Parathyroid adenoma (tissue), 2 donors: ENCODE measurements around the gene FAM240A.

Experiments used
- H2AFZ ChIP-seq: fragments of 300-600 bp; sonication (generic); one replicate; pipeline ENCODE4 v1.7.0; 2017; ENCODE audit warnings: antibody characterized with exemption, mild to moderate bottlenecking
- H3K27ac ChIP-seq: fragments of 300-600 bp; sonication (generic); one replicate; pipeline ENCODE4 v1.7.0; 2017
- H3K27me3 ChIP-seq: fragments of 300-600 bp; sonication (generic); one replicate; pipeline ENCODE4 v1.7.0; 2017; ENCODE audit warnings: low read length; ENCODE audit not compliant: control insufficient read depth, insufficient read depth
- H3K36me3 ChIP-seq: fragments of 300-600 bp; sonication (generic); one replicate; pipeline ENCODE4 v1.7.0; 2017; ENCODE audit warnings: low read length; ENCODE audit not compliant: control insufficient read depth, insufficient read depth
- H3K4me1 ChIP-seq: fragments of 300-600 bp; sonication (generic); one replicate; pipeline ENCODE4 v1.7.0; 2017; ENCODE audit warnings: control low read depth
- H3K4me2 ChIP-seq: fragments of 300-600 bp; sonication (generic); one replicate; pipeline ENCODE4 v1.7.0; 2017; ENCODE audit warnings: low read length
- H3K4me3 ChIP-seq: fragments of 300-600 bp; sonication (generic); one replicate; pipeline ENCODE4 v1.7.0; 2017; ENCODE audit warnings: low read depth, low read length
- H3K79me2 ChIP-seq: fragments of 300-600 bp; sonication (generic); one replicate; pipeline ENCODE4 v1.7.0; 2017; ENCODE audit warnings: control low read depth
- H3K9ac ChIP-seq: fragments of 300-600 bp; sonication (generic); one replicate; pipeline ENCODE4 v1.7.0; 2017; ENCODE audit warnings: mild to moderate bottlenecking
- H3K9me3 ChIP-seq: fragments of 300-600 bp; sonication (generic); one replicate; pipeline ENCODE4 v1.7.0; 2017; ENCODE audit warnings: low read length; ENCODE audit not compliant: control insufficient read depth
- TF ChIP-seq, protein P1 (sequence below): fragments of 300-600 bp; sonication (generic); IDR thresholded peaks from one replicate; pipeline ENCODE4 v1.7.0; 2017; ENCODE audit warnings: antibody characterized with exemption, mild to moderate bottlenecking
- donor health status: primary hyperparathyroidism.

Gene FAM240A

DNA sequence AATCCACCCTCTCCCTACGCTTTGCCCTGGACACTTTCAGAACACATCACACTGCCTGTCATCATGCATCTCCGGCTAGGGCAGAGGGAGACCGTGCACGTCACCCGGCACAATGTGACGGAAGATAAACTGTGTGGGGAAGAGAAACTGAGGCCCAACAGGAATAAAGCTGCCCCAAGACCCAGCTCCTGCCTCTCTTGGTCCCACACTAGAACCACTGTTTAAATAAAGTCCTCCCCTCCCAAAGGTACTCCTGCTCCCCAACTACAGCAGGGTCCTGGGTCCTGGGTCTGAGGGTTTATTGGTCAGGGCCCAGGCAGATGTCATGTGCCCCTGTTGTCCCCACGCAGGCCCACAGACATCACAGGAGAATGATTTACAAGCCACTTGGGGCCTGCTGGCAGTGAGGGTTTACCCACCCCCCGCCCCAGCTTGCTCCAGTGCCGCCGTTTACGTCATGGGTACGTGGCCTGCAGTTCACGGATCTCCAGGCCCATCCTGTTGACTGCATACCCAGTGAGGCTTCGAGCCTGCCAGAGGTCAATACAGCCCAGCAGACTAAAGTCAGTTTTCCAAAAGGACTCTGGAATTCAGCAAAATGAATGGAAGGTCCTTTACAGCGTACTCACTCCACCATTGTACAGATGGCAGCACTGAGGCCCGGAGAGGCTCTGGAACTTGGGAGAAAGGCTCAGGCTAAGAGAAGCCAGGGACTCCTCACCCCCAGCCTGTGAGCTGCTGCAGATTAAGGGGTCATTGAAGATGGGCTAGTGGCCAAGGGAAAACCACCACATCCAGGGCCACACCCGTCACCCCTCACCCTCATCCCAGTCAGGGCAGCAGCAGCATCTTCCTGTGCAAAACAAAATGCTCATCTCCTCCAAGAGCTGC, 57.9 kb downstream of the FAM240A start:
- Histone ChIP-seq H3K36me3 (no peaks in the 10 kb centered on the region), H3K4me2 (no peak overlapping the region), H3K27ac (no peak overlapping the region), H3K9ac (no peak overlapping the region), H3K4me3 (no peak overlapping the region), H3K79me2 (no peaks in the 10 kb centered on the region), H3K4me1 (peaks cover 5% of the 10 kb centered on the region), H3K9me3 (no peaks in the 10 kb centered on the region), H3K27me3 (no peaks in the 10 kb centered on the region), H2AFZ (no peak overlapping the region)
- TF ChIP-seq, protein P1, sequence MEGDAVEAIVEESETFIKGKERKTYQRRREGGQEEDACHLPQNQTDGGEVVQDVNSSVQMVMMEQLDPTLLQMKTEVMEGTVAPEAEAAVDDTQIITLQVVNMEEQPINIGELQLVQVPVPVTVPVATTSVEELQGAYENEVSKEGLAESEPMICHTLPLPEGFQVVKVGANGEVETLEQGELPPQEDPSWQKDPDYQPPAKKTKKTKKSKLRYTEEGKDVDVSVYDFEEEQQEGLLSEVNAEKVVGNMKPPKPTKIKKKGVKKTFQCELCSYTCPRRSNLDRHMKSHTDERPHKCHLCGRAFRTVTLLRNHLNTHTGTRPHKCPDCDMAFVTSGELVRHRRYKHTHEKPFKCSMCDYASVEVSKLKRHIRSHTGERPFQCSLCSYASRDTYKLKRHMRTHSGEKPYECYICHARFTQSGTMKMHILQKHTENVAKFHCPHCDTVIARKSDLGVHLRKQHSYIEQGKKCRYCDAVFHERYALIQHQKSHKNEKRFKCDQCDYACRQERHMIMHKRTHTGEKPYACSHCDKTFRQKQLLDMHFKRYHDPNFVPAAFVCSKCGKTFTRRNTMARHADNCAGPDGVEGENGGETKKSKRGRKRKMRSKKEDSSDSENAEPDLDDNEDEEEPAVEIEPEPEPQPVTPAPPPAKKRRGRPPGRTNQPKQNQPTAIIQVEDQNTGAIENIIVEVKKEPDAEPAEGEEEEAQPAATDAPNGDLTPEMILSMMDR, result no peak

DNA sequence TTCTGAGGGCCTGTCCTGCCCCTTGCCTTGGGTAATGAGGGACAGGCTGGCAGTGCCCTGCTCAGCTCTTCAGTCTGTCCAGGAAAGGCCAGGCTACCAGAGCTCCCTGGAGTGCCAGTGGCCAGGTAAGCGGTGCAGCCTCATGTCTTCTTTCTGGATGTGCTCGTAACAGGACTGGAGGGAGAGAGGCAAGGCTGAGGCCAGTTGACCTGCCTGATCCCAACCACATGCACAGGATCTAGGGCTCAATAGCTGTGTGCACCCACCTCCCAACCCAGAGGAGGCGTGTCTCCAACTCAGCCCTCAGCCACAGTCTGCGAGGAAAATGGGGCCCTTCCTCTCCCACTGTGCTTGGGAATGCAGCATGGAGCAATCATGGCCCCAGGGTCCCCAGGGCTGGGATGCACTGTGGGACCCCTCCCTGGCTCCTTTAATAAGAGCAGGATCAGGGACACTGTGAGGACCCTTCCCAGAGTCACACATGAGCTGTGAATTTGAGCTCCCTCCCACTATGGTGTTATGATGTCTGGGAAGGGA, 58.6 kb downstream of the FAM240A start:
- H3K27ac ChIP-seq, result no peak overlapping the region
- H3K36me3 ChIP-seq, result no peaks in the 10 kb centered on the region
- no peak overlapping the region for H3K9ac ChIP-seq
- H3K27me3 ChIP-seq, result no peaks in the 10 kb centered on the region
- no peaks in the 10 kb centered on the region for H3K4me1 ChIP-seq
- no peak overlapping the region for H2AFZ ChIP-seq
- no peaks in the 10 kb centered on the region for H3K9me3 ChIP-seq
- H3K4me2 ChIP-seq, result no peak overlapping the region
- no peak overlapping the region for H3K4me3 ChIP-seq
- no peaks in the 10 kb centered on the region for H3K79me2 ChIP-seq
- TF ChIP-seq, protein P1, result no peak

DNA sequence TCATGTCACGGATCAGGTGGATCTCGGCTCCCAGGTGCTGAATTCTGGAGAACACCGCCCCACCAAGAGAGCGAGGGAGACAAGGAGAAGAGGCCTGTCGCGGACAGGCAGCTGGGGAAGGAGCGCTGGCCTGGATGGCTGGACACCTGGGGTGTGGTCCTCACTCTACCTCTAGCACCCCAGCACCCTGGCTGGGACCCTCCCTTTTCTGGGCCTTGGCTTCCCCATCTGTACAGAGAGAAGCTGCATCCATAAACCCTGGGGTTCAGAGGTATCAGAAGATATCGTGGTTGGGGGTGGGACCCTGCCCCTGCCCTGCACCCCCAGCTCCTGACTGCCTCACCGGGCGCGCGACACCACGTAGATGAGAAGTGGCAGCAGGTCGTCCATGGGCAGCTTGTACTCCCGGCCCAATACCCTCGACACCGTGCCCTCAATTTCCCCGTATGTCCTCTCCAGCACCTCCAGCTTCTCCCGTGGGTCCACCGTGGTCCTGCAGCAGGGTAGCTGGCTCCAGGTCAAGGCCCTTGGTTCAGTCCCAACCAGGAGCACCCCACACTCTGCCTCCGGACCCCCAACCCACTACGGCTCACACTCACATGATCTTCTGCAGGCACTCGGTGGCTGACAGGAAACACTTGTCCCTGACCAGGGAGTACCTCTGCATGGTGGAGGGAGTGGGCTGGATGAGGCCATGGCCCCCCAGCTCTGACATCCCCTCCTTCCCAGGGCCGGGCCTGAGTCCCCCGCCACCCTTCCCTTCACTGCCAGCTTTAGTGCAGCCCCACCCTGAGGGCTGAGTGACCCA, 59.4 kb downstream of the FAM240A start:
- H3K4me1 ChIP-seq, result no peaks in the 10 kb centered on the region
- H2AFZ ChIP-seq, result no peak overlapping the region
- no peaks in the 10 kb centered on the region for H3K79me2 ChIP-seq
- no peak overlapping the region for H3K4me3 ChIP-seq
- no peak overlapping the region for H3K9ac ChIP-seq
- no peak overlapping the region for H3K4me2 ChIP-seq
- TF ChIP-seq, protein P1, result no peak
- H3K27ac ChIP-seq, result no peak overlapping the region
- H3K9me3 ChIP-seq, result no peaks in the 10 kb centered on the region
- no peaks in the 10 kb centered on the region for H3K27me3 ChIP-seq
- no peaks in the 10 kb centered on the region for H3K36me3 ChIP-seq

DNA sequence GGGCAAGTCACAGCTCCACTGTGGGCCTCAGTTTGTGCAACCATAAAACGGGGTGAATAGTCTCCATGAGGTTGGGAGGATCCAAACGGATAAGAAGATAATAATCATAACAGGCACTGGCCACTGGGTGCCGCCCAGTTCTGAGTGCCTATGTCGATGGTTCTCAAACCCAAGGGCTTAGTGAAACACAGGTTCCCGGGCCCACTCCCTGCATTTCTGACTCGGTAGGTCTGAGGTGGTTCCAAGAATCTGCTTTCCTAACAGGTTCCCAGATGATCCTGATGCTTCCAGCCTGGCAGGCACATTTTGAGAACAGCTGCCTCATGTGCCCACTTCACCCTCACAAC, 60.0 kb downstream of the FAM240A start:
- no peak overlapping the region for H3K27ac ChIP-seq
- H3K36me3 ChIP-seq, result no peaks in the 10 kb centered on the region
- H3K27me3 ChIP-seq, result no peaks in the 10 kb centered on the region
- H3K4me1 ChIP-seq, result no peaks in the 10 kb centered on the region
- H3K4me2 ChIP-seq, result no peak overlapping the region
- H3K9me3 ChIP-seq, result no peaks in the 10 kb centered on the region
- no peaks in the 10 kb centered on the region for H3K79me2 ChIP-seq
- H3K9ac ChIP-seq, result no peak overlapping the region
- H2AFZ ChIP-seq, result no peak overlapping the region
- H3K4me3 ChIP-seq, result no peak overlapping the region
- TF ChIP-seq, protein P1, result no peak
